Fibroblast of peridontal ligament (primary cell): ENCODE results near the gene NSFL1C.
"Not testable (repeated sequence)": the region's sequence is repeated elsewhere in the genome, so short reads cannot be mapped to it uniquely, and the experiment has no call there.

Experiments
- DNase-seq: peaks from one replicate; pipeline ENCODE4 v3.0.0-alpha.2; 2010; ENCODE audit errors: extremely low read depth

NSFL1C gene

GRCh38 chr20:1424336-1424735, 42.3 kb downstream of the NSFL1C start:
- no peak for DNase-seq

GRCh38 chr20:1423625-1424106, 43.0 kb downstream of the NSFL1C start:
- peak; percentile 54 for DNase-seq

GRCh38 chr20:1423206-1423605, 43.4 kb downstream of the NSFL1C start:
- DNase-seq = no peak

- no peak for DNase-seq
These were observed 43.9 kb downstream of the NSFL1C start for GRCh38 chr20:1422753-1423152.

- no peak for DNase-seq
These were observed 46.6 kb downstream of the NSFL1C start for GRCh38 chr20:1420066-1420465.

- peak; percentile 34 for DNase-seq
These were observed 48.3 kb downstream of the NSFL1C start for GRCh38 chr20:1418350-1418749.

GRCh38 chr20:1417790-1418189, 48.9 kb downstream of the NSFL1C start:
- DNase-seq = no peak

- peak; percentile 63 for DNase-seq
These were observed 49.4 kb downstream of the NSFL1C start for GRCh38 chr20:1417273-1417672.

GRCh38 chr20:1415667-1416468, 50.8 kb downstream of the NSFL1C start:
- DNase-seq = peak; percentile 88

GRCh38 chr20:1414982-1415381, 51.7 kb downstream of the NSFL1C start:
- no peak for DNase-seq

- no peak for DNase-seq
These were observed 60.8 kb downstream of the NSFL1C start for GRCh38 chr20:1405801-1406200.

GRCh38 chr20:1403624-1404023, 63.0 kb downstream of the NSFL1C start:
- DNase-seq = no peak

- peak; percentile 84 for DNase-seq
These were observed 64.5 kb downstream of the NSFL1C start for GRCh38 chr20:1402149-1402548.

GRCh38 chr20:1401451-1401907, 65.2 kb downstream of the NSFL1C start:
- no peak for DNase-seq

- DNase-seq = peak; percentile 68
These were observed 66.8 kb downstream of the NSFL1C start for GRCh38 chr20:1399678-1400366.

GRCh38 chr20:1398185-1398584, 68.5 kb downstream of the NSFL1C start:
- not testable (repeated sequence) for DNase-seq

GRCh38 chr20:1397710-1398109, 68.9 kb downstream of the NSFL1C start:
- no peak for DNase-seq

- no peak for DNase-seq
These were observed 69.9 kb downstream of the NSFL1C start for GRCh38 chr20:1396702-1397101.

- no peak for DNase-seq
These were observed 70.4 kb downstream of the NSFL1C start for GRCh38 chr20:1396264-1396663.

- DNase-seq = no peak
These were observed 72.0 kb downstream of the NSFL1C start for GRCh38 chr20:1394686-1395085.

GRCh38 chr20:1393507-1393882, 73.2 kb downstream of the NSFL1C start:
- DNase-seq = no peak

- DNase-seq = peak; percentile 81
These were observed 73.7 kb downstream of the NSFL1C start, which contains the start of gene FKBP1A for GRCh38 chr20:1392693-1393506. TSS of gene FKBP1A (minus strand) at chr20:1393054. CDS start at chr20:1392998, 56 bp downstream.
